Raji (cell line): ENCODE data around the gene SQOR.

Experiments used
- POLR2A ChIP-seq: IDR thresholded peaks from 2 replicates; pipeline ENCODE4 v1.6.1; 2011; ENCODE audit warnings: low read depth, low read length, control low read depth; ENCODE audit not compliant: insufficient read depth

The SQOR gene

DNA sequence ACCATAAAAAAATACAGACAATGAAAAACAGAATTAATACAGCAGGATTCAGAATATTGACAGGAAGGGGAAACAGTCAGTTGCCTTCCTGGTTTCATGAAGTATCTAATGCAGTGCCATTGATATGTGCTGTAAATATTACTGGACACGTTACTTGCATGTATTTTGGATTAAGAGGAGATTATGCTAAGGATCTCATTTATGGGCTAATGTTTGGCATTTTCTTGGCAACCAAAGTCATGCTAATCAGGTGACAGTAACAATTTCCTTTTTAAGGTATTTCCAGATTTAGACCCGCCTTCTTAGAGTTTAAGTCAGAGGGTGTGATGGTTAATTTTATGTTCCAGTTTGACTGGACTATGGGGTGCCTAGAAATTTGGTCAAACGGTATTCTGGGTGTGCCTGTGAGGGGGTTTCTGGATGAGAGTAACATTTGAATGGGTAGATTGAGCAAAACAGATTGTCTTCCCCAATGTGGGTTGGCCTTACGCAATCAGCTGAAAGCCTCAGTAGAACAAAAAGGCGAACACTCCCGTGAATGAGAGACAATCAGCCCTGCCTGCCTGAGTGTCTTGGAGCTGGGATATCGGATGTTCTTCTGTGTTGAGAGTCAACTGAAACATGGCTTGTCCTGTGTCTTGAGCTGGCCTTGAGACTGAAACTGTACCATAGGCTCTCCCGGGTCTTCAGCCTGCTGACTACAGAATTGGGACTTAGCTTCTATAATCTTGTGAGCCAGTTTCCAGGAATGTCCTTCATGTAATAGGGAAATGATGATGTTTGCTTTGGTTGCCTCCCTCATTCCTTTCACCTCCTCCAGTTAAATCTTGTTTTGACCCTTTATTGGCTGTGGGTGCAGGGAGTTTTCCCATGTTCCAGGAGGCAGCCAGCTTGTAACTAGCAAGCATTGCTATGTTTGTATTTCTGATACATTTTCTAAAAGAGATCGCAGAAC lies 10.5 kb downstream of the SQOR start:
- no peak for TF ChIP-seq POLR2A

DNA sequence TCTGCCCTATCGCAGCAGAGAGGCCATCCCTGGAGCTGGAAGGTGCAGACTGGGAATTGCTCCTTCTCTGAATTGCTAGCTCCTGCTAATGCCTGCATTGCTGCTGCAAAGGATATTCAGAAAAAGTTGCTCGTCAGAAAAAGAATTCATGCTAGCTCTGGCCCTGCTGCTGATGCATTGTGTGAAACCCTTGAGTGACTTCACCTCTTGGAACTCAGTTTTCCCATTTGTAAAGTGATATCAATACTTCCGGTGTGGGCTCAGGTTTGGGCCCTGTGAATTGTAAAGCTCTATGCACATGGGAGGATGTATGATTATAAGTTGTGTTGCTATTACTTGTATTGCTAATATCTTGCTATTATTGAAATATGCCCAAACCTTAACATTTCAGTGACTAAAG lies 11.4 kb downstream of the SQOR start:
- TF ChIP-seq POLR2A = no peak

DNA sequence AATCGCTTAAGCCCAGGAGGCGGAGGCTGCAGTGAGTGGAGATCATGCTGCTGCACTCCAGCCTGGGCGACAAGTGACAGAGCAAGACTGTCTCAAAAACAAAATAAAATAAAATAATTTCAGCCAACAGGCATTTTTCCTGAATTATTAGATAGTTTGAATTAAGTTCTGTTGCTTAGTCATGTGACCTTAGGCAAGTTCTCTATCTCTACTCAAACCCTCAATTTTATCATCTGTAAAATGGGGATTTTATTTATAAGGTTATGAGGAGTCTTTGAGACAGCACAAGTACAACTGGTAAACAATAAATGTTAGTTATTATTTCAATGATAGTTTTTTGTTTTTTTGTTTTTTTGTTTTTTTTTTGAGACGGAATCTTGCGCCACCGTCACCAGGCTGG lies 13.0 kb downstream of the SQOR start:
- no peak for TF ChIP-seq POLR2A

DNA sequence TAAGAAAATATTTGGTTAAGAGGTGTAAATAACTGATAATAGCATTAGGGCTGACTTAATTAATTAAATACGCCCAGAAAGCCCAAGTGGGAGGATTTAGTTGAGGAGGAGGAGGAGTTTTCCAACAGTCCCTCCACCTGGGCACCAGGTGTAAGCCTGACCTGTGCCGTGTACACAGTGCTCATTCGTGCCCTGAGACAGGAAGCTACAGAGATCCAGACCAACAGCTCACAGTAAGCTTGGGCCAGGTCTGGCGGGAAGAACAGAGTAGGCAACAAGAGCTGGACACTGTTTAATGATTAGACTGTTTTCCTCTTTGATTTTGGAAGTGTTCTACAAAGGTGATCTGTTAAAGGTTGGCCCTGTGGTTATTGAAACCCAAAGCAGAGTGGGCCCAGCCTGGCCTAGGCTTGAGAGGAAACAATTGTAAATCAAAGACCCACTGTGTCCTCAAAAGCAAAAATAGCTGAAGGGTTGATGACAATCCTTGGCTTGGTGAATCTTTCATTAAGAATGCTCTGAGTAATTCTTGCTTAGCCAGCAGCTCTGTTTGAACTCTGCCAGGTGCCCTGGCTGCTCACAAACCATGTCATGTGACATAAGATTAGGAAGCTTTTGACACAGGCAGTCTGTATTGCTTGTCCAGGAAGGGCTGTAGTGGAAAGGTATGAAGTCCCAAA lies 13.8 kb downstream of the SQOR start:
- no peak for TF ChIP-seq POLR2A

DNA sequence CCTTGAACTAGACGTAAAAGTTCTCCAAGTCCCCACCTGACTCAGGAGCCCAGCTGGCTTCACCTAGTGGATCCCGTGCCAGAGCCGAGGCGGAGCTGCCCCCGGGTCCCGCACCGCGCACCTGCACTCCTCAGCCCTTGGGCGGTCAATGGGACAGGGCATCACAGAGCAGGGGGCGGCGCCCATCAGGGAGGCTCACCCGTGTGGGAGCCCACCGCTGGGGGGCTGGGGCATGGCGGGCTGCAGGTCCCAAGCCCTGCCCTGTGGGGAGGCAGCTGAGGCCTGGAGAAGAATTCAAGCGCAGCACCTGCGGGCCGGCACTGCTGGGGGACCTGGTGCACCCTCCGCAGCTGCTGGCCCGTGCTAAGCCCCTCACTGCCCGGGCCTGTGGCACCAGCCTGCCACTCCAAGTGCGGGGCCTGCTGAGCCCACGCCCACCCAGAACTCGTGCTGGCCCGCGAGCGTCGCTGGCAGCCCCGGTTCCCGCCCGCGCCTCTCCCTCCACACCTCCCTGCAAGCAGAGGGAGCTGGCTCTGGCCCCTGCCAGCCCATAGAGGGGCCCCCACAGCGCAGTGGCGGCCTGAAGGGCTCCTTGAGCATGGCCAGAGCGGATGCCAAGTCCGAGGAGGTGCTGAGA lies 16.2 kb downstream of the SQOR start:
- TF ChIP-seq POLR2A = no peak

DNA sequence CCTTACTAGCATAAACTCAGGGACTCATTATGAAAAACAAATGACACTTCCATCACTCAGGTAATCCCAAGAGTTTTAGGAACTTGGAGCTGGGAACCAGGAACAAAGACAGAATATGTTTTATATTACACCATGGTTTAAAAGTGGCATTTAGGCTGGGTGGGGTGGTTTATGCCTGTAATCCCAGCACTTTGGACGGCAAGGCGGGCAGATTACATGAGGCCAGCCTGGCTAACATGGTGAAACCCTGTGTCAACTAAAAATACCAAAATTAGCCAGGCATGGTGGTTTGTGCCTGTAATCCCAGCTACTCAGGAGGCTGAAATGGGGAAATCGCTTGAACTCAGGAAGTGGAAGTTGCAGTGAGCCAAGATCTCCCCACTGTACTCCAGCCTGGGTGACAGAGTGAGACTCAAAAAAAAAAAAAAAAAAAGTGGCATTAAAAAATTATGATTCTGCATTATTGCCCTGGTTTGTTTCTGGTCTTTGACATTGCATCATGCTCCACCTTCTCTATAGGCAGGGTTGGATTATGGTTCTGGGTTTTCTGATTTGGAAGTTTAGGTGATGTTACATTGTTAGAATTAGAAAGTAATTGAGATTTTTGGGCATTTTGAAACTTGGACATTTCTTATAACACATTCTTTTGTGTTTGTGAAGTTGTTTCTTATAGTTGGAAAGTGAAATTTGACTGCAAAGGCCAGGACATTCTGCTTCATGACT lies 19.0 kb downstream of the SQOR start:
- TF ChIP-seq POLR2A = no peak

DNA sequence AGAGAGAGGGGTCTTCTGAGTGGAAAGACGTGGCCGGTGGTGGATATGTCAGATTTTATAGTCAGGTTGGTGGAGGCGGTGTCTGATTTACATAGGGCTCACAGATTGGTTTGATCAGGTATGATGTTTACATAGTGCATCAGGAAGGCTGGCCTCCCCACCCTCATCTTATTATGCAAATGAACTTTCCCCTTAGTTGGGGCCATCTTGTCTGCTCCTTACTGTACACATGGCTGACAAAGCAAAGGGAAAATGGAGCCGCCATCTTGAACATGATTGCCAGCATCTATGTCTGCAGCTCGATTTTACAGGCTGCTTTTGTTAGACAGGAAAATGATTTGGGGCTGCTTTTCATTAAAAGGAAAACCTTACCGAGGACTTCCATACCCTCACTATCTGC lies 19.9 kb downstream of the SQOR start:
- no peak for TF ChIP-seq POLR2A

DNA sequence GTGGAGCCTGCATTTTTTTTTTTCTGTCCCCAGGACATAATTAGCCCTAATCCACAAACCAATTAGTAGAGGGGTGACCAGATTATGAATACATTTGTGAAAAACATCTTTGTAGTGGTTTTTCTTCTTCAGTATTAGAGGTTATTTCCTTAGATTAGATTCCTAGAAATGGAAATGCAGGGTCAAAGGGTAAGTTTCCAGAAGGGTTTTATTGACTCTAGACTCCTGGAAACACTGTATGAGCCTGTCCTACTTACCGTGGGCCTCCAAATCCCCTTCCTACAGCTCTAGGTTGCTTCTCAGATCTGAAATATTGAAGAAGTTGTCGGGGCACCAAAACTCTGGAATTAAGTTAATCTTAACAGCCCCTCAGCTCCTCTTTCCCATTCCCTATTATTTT lies 22.4 kb downstream of the SQOR start:
- TF ChIP-seq POLR2A = no peak

DNA sequence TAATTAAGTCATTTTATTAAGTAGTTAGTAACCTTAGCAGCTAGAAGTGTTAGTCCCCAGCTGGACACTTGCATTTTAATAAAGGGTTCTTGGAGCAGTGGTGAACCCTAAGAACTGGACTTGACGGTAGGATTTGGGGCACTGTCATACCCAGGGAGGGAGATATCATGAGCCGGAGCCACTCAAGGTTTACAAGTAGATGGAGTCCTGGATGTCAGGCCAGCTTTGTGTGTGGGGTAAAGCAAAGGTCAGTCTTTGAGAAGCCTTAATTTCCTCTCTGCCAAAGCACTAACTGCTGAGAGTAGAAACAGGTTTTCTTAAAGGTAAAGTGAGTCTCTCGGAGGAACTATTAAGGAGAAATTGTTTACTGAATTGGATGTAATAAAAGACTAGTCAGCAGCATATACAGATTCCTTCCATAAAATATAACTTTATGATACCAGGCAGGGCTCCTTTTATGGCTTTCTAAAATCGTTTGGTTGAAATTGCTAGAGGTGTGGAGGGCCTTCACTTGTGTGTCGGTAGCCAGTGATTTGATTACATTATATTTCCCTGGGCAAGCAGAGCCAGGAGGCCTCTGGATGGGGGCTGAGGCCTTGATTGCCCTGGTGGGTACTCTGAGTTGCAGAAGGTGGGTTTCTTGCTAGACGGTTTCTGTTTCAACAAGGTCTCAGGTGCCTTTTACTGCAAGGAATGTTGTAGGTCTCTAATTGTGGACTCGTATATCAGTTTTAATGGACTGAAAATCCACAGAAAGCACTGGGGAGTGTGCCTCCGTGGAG lies 23.1 kb downstream of the SQOR start:
- TF ChIP-seq POLR2A = no peak

DNA sequence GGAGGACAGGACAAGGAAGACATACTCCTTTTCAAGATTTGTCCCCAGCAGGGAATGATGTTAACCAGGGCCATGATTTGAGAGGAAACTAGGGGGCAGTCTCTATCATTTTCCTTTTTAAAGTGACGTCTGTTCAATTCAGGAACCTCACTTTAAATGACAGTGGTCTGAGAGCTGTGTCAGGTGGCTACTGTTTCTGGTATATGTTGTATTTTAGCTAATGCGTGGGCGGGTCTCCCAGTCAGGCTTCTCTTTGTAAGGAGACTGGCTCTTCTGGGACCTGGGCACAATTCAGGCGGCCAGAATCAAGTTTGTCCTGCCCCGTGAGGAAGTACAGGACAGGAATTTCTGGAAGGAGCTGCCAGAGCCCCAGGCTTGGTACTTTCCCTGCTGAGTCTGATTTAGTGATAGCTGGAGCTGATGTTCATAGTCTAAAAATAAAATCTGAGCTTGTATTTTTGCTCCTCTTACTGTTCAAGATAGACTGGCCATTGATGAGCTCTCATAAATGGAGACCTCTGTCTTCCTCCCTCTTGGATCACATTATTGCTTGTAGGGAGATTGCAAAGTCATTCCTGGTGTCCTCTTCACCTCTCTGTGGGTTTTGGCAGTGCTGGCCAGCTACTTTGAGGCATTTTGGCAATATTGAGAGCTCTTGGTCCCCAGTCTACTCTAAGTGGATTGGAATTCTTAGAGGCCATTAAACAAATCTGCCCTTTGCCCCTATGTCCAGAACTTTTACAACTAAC lies 25.6 kb downstream of the SQOR start:
- TF ChIP-seq POLR2A = no peak

DNA sequence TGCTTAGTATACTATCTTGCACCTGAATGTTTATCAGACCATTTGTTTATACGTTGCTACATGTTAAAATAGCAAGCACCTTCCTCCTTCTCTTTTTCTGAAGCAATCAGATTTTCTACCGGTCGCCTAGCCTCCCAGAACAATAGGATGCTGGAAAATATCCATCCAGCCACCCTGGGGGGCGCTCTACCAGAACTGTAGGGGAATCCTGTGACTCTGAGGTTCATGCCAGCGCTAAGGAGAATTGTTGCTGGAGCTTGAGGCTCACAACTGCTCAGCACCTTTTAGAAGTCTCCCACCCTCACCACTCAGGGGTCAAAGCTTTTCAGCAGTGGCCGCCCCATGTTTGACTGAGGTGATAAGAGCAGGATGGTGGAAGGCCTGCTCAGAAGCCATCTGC lies 27.5 kb downstream of the SQOR start:
- TF ChIP-seq POLR2A = no peak

DNA sequence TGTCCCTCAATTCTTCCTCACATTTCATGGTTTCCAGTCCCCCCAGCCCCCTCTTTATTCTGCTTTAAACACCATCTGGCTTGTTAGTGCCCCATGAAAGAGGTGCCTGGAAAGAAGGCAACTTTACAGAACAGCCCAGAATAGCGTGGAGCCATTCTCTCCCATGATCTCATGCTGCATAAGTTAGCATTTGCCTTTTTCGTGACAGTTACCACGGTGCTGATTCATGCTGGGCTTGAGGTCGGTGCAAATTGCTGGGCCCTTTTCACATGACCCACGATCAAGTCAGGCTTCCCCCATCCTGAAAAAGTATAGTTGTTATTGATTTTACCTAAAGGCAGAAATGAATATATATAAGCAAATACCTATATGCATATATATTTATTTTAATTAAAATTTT lies 29.6 kb downstream of the SQOR start:
- TF ChIP-seq POLR2A = no peak

DNA sequence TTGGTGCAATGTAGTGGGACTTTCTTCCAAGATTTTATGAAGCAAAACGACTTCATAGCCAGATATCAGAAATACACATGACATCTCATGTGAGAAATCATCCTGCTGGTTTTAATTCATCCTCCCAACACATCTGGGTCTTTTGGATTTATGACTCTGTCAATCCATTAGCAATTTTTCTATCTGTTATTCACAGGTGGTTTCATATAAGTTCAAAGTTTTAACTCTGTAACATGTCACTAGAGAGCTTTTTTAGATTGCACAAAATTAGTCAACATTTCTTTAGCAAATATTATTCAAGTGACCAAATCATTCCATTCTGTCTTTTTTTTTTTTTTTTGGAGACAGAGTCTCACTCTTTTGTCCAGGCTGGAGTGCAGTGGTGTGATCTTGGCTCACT lies 30.4 kb downstream of the SQOR start:
- TF ChIP-seq POLR2A = no peak
